Measurements from ENCODE around the gene KRT13. TPM values are rescaled to one million over a fixed set of nuclear protein-coding genes. Genes with fewer than 3 reads are reported as not detected.

The KRT13 gene
- polyA plus RNA-seq, 3 donors = 0.20 to 0.42 (median 0.33) TPM

DNA sequence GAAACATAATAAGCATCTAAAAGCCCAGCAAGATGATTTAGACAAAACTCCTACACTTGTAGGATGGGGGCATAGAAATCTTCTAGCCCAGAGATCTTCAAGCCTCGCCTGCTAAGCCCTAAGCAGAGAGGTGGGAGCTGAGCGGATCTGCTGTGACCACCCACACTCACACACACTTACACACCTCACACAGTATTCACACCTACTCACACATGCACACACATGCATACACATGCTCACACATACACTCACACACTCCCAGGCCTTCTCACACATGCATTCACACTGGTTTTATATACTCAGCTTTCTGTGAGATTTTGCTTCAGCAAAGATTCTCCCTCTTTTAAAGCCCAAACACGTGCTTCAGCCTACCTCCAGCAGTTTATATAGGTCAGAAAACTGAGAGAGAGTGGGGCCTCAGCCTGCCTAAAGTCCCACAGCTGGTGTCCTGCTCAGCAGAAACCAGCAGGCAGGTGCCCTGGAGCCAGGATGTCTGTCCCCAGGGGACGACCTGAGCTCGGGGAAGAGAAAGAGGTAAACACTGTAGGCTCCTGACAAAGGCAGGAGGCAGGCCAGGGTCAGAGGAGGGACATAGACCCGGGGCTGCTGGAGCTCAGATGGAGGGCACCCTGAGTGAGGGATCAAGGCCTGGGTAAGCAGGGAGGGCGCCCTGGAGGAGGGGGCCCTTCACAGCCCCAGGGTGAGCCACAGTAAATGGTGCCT lies 34.7 kb upstream of the KRT13 start:
- no peak for DNase-seq (ENCODE audit: extremely low read depth in 1 of 11, low read depth in 9 of 11, low spot score in 4 of 11)

DNA sequence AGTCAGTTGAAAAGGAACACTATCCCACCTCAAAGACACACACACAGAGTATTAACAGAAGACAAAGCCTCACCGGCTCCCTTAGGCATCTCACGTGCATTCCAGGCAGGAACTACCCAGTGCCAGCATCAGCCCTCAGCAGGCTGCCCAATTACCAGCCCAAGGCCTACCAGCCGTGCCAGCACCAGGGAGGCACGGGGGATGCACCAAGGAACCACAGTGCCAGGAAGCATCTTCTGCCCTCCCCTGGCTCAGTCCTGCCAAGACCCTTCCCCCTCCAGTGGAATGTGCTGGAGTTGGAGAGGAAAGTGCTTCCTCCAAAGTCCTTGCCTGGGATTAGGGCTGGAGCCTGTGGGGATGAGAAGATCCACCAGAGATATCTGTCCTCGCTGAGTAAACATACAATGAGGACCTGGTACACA lies 33.7 kb upstream of the KRT13 start:
- no peak for DNase-seq (ENCODE audit: extremely low read depth in 1 of 11, low read depth in 9 of 11, low spot score in 4 of 11)

DNA sequence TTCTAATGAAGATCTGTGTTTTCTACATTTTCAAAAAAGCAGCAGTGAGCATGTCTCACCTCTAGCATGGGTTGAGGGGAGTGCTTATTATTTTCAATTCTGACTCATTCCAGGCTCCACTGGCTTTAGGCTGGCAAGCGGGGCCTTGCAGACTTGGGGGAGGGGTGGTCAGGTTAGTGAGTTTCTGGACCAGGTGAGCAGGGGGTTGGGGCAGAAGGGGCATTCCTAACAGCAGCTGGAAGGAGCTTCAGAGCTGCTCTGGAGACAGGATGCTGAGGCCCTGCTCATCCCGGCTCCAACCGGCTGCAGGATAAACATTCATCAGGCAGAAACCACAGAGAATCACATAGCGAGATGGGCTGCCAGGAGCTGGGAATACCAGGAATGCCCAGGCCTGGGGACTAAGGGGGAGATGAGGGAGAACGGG lies 33.2 kb upstream of the KRT13 start:
- DNase-seq (ENCODE audit: extremely low read depth in 1 of 11, low read depth in 9 of 11, low spot score in 4 of 11) = no peak

DNA sequence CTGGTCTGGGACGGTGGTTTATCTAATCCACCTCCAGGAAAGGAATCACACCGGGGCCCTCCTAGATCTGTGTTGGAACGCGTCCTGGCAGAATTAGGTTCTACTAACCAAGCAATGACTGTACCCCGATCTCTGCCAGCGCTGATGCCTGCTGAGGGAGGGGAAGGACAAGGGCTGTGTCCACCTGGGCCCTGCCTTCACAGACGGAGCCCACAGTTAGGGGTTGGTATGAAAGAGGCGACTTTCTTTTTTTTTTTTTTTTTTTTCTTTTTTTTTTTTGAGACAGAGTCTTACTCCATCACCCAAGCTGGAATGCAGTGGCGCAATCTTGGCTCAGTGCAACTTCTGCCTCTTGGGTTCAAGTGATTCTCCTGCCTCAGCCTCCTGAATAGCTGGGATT lies 32.6 kb upstream of the KRT13 start:
- no peak for DNase-seq (ENCODE audit: extremely low read depth in 1 of 11, low read depth in 9 of 11, low spot score in 4 of 11)

DNA sequence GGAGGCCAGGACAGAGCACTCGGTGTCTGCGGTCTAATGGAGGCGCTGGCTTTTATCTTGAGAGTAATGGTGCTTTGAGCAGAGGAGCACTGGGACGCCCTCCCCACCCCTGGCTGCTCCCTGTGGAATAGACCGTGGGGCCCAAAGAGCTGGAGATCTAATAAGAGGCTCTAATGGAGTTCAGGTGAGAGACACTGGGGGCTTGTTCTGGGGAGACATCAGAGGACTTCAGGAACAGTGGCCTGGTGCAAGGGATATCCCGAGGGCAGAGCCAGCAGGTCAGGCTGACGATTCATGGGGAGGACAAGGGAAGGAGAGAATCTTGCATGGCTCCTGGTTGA lies 32.2 kb upstream of the KRT13 start:
- DNase-seq (ENCODE audit: extremely low read depth in 1 of 11, low read depth in 9 of 11, low spot score in 4 of 11) = no peak

DNA sequence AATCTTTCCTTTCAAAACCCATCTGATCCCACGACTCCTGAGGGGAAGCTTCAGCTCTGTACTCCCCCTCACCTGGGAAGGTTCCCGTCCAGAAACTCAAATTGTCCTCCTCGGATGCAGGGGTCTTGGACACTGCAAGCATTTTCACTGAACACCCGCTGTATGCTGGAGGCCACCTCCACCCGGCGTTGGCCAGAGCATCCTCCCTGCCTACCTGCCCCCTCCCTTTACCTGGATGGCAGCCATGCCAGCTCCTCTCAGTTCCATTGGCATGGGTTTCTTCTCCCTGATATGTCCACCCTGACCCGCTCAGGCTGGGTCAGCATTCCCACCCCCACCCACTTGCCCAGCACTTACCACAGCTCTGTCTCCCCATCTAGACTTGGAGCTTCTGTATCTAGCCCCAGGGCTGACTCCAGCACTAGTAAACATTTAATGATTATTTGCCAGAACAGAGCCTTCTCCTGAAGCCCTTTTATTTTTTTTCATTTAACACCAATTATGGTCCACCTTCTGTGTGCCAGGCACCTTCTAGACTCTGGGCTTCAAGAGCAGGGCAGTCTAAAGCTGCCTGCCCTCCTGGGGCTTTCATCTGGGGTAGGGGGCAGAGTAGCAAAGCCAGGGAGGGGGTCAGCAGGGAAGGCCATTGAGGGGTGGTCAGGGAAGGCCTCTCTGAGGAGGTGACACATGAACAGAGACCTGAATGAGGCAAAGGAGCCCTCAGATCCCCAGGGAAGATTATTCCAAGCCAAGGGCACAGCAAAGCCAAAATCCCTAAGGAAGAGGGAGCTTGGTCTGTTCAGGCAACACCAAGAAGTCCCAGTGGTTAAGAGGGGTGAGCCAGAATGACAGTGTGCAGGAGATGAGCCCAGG lies 31.6 kb upstream of the KRT13 start:
- DNase-seq (ENCODE audit: extremely low read depth in 1 of 11, low read depth in 9 of 11, low spot score in 4 of 11) = no peak

DNA sequence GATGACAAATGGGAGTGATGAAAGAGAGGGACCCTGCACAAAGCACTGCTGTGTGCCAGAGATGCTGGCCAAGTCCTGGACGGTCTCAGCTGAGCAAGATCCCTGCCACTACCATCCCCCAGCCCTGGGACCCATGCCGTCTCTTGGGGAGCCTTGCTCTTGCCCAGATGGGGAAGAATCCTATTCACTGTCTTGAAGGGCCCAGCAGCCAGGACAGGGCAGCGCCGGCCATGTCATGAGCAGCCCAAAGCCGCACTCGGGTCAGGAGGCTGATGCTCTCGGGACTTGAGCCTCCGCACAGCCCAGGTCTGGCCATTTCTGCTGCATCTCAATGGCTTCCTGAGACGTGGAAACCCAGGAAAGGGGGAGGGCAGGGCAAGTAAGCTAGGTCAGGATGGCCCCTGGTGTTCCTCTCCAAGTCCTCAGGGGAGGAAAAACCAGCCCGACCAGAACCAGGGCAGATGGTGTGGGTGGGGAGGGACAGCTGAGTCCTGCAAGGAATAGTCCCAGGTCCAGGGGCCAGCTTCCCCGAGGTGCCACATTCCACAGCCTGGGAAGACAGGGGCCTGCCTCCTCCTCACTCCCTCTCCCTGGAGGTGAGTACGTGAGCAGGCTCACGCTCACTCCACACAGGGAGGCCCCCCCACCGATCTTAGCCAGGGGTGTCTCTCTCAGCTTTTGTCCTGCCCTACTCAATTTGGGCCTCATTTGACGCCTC lies 30.5 kb upstream of the KRT13 start:
- DNase-seq (ENCODE audit: extremely low read depth in 1 of 11, low read depth in 9 of 11, low spot score in 4 of 11) = no peak

DNA sequence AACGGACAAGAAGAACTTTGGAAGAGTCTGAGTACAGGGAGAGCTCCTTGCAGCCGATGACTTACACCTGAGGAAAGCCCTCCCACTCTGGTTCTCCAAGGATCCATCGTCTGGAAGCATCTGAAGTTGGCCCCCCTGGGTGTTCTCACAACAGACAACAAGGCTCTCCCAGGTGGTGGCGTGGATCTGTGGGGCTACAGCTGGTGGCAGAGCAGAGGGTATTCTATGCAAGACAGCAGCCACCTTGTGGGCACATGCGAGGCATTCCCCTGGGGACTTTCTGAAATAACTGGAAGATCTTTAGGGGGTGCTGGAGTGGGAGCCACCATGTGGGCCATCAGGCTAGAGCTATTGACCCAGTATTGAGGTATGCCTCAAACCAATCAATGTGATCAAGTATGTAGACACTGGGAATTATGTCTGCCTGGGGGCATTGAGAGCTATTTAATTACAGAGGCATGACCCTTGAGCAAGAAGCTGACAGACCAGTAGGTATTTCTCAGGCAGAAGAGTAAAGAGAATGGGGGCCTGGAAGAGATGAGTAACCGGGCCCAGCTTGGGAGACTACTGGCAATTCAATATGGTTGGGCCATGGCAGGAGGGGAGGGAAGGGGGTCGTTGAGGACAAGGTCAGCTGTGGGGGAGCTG lies 29.6 kb upstream of the KRT13 start:
- DNase-seq (ENCODE audit: extremely low read depth in 1 of 11, low read depth in 9 of 11, low spot score in 4 of 11) = no peak

DNA sequence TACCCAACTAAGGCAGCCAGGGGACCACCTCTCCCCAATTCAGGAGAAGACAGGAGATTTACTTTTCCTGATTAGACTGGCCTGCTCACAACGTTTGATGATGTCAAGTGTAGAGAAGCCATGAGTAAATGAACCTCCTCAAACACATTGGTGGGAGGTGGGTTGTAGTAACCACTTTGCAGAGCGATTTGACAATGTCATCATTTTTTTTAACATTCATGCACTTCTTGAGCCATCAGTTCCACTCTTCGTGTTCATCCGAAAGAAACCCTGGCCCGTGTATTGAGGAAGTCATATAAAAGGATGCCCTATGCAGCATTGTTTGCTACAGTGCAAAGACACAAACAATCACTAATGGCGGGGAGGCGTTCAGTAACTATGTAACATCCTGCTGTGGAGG lies 28.2 kb upstream of the KRT13 start:
- no peak for DNase-seq (ENCODE audit: extremely low read depth in 1 of 11, low read depth in 9 of 11, low spot score in 4 of 11)

DNA sequence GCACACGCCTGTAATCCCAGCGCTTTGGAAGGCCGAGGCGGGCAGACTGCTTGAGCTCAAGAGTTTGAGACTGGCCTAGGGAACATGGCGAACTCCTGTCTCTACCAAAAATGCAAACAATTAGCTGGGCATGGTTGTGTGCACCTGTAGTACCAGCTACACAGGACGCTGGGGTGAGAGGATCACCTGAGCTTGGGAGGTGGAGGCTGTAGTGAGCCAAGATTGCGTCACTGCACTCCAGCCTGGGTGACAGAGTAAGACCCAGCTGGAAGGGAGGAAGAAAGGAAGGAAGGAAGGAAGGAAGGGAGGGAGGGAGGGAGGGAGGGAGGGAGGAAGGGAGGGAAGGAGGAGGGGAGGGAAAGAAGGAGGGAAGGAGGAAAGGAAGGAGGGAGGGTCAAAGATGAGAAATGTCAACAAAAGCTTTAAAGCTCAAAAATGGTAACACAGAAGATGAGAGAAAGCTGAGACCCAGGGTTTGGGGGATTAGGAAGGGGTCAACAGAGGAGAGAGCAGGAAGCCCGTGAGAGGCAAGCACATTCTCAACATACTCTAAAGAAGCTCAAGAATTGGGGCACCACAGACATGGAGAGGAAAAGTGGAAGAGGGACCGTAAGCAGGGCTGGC lies 27.6 kb upstream of the KRT13 start:
- DNase-seq (ENCODE audit: extremely low read depth in 1 of 11, low read depth in 9 of 11, low spot score in 4 of 11) = no peak

DNA sequence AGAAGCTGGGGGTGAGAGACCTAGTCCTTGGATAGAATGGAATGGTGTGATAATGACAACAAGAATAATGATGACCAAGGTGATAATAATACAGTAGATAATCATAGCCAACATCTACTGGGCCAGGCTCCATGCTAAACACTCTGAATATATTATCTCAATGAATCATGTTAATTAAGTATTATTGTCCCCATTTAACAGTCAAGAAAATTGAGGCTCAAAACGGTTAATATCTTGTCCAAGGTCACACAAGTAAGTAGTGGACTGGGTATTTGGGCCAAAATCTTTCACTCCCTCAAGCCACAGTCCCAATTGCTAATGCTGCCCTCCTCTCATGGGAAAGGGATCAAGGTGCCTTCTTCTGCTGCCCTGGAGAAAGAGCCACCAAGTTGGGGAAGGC lies 26.6 kb upstream of the KRT13 start:
- DNase-seq (ENCODE audit: extremely low read depth in 1 of 11, low read depth in 9 of 11, low spot score in 4 of 11) = no peak

DNA sequence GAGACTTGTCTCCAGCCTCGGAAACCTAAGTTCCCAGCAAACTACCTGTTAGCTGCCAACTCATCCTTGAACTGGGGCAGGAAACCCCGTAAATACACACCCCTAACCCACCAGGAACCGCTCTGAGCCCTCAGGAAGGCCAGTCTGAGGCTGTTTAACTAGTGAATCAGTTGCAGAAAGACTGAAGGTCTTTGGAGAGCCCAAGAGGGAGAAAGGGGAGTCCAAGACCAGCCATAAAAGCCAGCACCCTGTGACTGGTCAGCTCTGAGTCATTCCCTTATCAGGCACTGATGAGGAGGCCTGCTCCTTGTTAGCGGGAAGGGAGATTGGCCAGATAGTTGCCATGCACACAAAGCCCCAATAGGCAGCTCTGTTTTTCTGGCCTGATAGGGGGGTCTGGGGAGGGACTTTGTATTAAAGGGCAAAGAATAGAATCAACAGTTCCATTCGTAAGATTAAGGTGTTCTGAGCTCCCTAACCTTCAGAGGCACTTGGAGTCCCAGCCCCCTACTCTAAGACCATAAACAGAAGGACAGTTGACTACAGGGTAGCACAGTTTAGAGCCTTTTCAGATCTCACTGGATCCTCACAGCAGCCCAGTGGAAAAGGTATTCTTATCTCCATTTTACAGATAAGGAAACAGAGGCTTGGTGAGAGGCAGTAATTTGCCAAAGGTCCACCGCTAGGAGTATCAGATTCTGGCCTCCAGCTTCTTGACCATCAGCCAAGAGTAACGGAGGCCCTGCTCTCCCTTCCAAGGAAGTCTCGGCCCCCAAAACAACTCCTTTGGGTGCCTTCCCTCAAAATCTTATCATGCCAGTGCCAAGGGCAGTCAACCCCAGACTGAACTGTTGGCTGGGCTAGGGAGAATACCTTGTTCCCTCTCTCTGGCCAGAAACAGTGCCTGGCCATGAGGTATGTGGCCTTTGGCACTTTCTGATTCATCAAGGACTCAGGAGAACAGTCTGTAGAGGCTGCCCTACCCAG lies 24.9 kb upstream of the KRT13 start:
- DNase-seq (ENCODE audit: extremely low read depth in 1 of 11, low read depth in 9 of 11, low spot score in 4 of 11) = no peak

DNA sequence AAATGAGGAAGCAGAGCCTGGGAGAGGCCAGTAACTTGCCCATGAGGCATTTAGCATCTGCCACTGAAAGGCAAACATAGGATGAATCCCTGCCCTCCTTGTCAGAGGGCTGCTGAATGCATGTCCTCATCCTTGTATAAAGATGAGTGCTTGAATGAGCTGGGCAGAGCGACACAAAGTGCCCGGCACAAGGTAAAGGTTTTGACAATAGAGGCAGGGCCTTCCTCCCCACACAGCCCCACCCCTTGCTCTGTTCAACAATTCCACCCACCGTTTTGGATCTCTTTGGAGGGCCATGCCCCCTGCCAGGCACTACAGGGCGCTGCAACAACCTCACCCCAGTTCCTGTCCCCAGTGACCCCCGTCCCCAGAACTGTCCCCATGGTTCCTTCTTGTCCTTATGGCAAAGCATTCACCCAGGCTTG lies 24.1 kb upstream of the KRT13 start:
- DNase-seq (ENCODE audit: extremely low read depth in 1 of 11, low read depth in 9 of 11, low spot score in 4 of 11) = no peak

DNA sequence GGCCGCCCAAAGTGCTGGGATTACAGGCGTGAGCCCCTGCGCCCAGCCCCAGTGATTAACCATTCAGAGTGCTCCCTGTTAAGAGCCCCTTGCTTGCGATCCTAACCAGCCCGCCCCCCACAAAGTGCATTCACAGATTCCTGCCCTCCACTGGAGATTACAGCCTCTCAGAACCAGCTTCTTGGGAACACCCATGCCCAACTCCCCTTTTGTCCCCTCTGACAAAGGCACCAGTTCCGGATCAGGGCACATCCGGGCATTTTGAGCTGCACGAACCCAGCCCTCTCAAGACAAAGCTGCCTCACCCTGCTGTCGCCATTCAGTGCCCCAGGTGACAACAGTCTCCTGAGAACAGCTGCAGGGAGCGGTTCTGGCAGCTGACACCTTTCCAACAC lies 23.5 kb upstream of the KRT13 start:
- DNase-seq (ENCODE audit: extremely low read depth in 1 of 11, low read depth in 9 of 11, low spot score in 4 of 11) = no peak

DNA sequence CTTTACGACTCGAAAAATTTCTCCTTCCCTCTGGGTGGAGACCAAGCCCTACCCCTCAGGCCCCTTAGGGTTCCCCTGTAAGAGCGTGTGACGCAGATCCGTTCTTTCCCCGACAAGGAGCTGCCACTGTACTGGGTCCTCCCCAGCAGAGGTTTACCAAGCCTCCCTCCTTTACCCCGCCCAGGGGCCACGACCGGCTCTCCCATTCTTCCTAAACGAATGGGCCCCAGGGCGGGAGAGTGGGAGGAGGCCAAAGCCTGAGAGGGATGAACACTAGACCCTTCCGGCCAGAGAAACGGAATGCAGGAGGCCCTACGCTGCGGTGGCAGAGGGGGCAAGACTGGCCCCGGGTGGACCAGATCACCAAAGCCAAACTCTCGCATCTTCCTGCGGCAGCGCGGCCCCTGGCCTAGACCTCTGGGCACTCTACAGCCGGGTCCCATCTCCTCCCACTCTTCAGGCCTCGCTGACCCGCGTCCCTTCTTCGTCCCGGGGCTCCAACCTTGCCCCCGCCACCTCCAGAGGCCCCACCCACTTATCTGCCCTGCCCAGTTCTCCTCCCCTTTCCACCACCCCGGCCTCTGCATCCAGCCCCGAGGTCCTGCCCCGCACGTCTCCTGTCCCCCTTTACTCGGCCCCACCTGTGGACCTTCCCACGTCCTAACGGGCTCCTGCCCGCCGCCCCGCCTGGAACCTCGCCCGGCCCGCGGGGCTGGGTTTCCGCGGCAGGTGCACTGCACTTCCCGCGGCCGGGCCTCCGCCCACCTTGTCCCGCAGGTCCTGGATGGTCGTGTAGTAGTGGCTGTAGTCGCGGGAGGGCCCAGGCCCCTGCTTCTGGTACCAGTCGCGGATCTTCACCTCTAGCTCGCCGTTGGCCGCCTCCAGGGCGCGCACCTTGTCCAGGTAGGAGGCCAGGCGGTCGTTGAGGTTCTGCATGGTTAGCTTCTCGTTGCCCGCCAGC lies 21.9 kb upstream of the KRT13 start:
- DNase-seq (ENCODE audit: extremely low read depth in 1 of 11, low read depth in 9 of 11, low spot score in 4 of 11) = no peak

DNA sequence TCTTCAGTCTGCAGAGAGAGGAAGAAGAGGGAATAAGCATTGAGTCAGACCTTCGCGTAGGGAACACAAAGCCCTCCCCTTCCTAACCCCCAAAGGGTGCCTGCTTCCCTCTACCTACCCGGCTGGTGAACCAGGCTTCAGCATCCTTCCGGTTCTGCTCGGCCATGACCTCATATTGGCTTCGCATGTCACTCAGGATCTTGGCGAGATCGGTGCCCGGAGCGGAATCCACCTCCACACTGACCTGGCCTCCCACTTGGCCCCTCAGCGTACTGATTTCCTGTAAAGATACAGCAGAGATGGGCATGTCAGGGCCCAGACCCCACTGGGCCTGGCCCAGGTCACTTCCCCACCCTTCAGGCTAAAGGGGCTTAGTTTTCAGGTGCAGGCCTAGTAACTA lies 18.8 kb upstream of the KRT13 start:
- DNase-seq (ENCODE audit: extremely low read depth in 1 of 11, low read depth in 9 of 11, low spot score in 4 of 11) = no peak

DNA sequence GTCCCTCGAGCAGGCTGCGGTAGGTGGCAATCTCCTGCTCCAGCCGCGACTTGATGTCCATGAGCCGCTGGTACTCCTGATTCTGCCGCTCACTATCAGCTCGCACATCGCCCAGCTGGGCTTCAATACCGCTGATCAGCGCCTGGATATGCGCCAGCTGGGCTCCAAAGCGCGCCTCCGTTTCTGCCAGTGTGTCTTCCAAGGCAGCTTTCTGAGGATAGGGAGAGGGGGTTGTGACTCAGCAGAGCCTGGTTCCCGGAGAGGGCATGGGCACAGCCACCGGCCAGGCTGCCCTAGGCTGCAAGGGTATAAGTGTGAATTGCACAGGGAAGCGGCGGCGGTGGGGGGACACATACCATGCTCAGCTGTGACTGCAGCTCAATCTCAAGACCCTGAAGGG lies 18.4 kb upstream of the KRT13 start:
- DNase-seq (ENCODE audit: extremely low read depth in 1 of 11, low read depth in 9 of 11, low spot score in 4 of 11) = no peak
